ENCODE measurements around the gene CTNND2.
A peak's percentile ranks its signal among the peaks of the same experiment; 100 is the strongest.

Gene CTNND2

GRCh38 chr5:11212706-11213105 is 691.5 kb downstream of the CTNND2 start:
- no peak for DNase-seq (ENCODE audit: low read depth in 2 of 3, low spot score in 1 of 3)

DNA sequence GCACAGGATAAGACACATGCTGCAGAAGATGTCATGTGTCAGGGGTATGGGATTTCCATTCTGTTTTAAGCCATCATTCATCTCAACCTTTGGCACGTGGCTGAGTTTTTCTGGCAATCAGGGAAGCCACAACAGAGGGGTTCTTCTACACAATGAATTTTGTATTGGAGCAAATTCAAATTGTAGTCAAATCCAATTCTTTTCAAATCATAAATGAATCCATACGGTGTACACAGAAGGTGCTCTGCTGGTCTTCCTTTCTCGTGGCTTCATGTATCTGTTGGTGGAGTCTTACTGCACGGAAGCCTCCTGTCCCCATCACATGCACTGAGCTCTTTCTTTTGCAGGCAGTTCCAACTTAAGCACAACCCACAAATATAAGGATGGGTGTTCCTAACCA is 706.5 kb downstream of the CTNND2 start:
- no peak for DNase-seq (ENCODE audit: low read depth in 2 of 3, low spot score in 1 of 3)

DNA sequence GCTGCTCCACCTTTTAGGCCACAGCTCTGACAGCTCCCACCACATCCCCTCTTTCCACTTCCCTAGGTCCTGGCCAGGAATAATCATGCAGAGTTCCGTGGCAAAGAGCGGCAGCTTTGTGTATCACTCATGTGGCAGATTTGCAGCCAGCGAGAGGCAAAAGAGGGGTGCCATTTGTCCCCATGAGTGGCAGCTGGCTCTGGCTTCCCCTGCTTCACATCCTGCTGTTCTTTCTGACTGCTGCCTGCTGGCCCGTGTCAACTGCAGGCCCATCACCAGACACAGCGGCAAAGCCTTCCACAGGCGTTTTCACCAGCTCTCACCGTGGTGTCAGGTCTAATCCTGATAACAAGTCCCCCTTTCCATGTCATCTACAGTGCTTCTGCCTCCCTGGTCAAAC is 712.6 kb downstream of the CTNND2 start:
- no peak for DNase-seq (ENCODE audit: low read depth in 2 of 3, low spot score in 1 of 3)

GRCh38 chr5:11182441-11183080 is 721.7 kb downstream of the CTNND2 start:
- no peak for DNase-seq (ENCODE audit: low read depth in 2 of 3, low spot score in 1 of 3)

DNA sequence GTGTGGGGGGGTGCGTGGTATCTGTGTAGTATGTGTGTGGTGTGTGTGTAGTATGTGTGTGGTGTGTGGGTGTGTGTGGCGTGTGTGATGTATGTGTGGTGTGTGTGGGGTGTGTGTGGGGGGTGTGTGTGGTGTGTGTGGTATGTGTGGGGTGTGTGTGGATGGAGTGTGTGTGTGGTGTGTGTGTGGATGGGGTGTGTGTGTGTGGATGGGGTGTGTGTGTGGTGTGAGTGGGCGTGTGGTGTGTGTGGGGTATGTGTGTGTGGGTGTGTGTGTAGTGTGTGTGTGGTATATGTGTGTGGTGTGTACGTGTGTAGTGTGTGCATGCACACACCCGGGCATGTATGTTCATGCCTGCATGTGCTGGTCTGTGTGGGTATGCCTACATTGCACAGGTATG is 722.3 kb downstream of the CTNND2 start:
- DNase-seq (ENCODE audit: low read depth in 2 of 3, low spot score in 1 of 3): no peak

- no peak for DNase-seq (ENCODE audit: low read depth in 2 of 3, low spot score in 1 of 3)
These were observed 723.4 kb downstream of the CTNND2 start for GRCh38 chr5:11180890-11181289.

- DNase-seq (ENCODE audit: low read depth in 2 of 3, low spot score in 1 of 3): no peak
These were observed 726.1 kb downstream of the CTNND2 start for GRCh38 chr5:11177999-11178711.

DNA sequence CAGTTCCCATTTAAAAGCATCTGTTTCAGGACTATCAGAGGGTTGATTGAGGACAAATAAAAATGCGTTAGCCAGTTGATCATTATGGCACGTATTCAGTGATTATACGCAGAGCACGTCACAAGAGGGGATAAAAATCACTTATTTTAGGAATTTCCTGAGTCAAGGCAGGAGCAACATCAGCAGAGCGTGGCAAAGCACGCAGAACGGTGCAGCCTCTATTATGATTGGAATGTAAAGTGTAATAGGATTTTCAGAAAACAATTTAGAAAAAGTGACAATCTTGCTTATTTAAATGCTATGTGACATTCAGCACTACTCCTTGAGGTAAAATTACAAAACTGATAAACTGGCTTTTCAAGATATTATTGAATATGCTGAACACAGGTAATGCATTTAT is 729.7 kb downstream of the CTNND2 start:
- no peak for DNase-seq (ENCODE audit: low read depth in 2 of 3, low spot score in 1 of 3)

DNA sequence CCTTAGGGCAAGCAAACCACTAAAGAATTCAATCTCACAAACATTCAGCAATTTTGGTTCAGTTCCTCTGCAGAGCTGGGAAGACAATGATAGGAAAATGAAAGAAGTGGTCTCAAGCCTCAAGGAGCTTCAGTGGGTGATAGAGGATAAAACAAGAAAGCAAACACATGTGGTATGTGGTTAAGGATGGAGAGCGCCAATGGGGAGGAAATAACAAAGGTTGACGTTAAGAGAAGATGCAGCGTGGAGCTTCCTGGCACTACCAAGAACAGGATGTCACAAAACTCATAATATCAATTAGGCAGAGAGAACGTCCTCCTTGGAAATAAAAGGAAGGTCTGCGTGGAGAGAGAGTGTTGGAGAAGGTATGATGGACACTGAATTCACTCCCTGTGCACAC is 731.8 kb downstream of the CTNND2 start:
- no peak for DNase-seq (ENCODE audit: low read depth in 2 of 3, low spot score in 1 of 3)

GRCh38 chr5:11171236-11171635 is 733.0 kb downstream of the CTNND2 start:
- no peak for DNase-seq (ENCODE audit: low read depth in 2 of 3, low spot score in 1 of 3)

DNA sequence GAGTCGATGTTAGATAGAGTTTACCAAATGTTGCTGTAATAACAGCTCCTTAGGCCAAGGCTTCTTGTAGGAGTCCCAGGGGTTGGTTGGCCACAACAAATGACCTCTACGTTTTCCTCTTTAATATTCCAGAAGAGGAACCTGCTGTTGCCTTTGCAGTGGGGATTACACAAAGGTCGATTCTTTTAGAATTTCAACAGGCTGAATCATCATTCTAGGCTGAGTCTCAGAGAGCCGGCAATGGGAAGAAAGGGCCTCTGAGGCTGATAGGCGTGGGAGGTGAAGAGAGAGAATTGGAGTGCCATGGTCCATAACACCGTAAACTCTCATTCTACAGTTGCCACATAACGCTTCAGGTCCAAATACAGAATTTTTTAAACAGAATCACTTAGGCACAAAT is 737.3 kb downstream of the CTNND2 start:
- DNase-seq (ENCODE audit: low read depth in 2 of 3, low spot score in 1 of 3): no peak

- DNase-seq (ENCODE audit: low read depth in 2 of 3, low spot score in 1 of 3): no peak
These were observed 739.5 kb downstream of the CTNND2 start for GRCh38 chr5:11164531-11165294.

GRCh38 chr5:11157132-11157531 is 747.1 kb downstream of the CTNND2 start:
- no peak for DNase-seq (ENCODE audit: low read depth in 2 of 3, low spot score in 1 of 3)

- DNase-seq (ENCODE audit: low read depth in 2 of 3, low spot score in 1 of 3): no peak
These were observed 750.4 kb downstream of the CTNND2 start for GRCh38 chr5:11153670-11154382.

DNA sequence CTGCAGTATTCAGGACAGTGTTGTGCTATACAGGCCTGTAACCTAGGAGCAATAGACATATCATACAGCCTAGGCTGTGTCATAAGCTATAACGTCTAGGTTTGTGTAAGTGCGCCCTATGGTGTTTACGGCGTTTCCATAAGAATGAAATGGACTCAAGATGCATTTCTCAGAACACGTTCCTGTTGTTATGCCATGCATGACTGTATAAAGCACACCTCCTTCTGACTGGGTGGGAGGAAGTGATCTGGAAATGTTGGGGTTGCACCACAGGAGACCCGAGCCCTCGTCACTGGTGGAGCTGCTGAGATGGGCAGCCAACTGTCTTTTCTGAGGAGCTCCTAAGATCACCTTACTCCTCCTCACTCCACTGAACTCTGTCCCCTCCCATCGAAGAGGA is 751.9 kb downstream of the CTNND2 start:
- no peak for DNase-seq (ENCODE audit: low read depth in 2 of 3, low spot score in 1 of 3)

DNA sequence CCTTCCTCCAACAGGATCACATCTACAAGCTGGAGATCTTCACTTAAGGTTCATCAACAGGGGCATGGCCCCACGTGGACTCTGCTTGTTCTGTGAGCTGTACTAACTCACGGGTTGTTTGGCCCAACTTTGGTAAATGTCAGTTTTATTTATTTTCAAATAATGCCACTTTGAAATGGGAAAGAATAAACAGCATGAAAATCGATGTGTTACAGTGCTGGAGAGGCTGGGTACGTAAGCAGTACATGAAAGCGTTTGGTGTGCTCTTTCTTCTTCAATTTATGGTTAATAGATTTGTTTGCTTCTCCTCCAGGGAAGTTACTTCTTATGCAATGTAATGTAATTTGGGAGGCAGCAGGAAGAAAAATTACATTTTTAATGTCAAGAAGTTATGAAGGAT is 753.3 kb downstream of the CTNND2 start:
- DNase-seq (ENCODE audit: low read depth in 2 of 3, low spot score in 1 of 3): no peak

- DNase-seq (ENCODE audit: low read depth in 2 of 3, low spot score in 1 of 3): no peak
These were observed 755.3 kb downstream of the CTNND2 start for GRCh38 chr5:11148810-11149539.

- no peak for DNase-seq (ENCODE audit: low read depth in 2 of 3, low spot score in 1 of 3)
These were observed 758.1 kb downstream of the CTNND2 start for GRCh38 chr5:11146171-11146570.

GRCh38 chr5:11143456-11144267 is 760.6 kb downstream of the CTNND2 start:
- peak in 2 of 3 donors; percentile 23 to 83 for DNase-seq (ENCODE audit: low read depth in 2 of 3, low spot score in 1 of 3)

DNA sequence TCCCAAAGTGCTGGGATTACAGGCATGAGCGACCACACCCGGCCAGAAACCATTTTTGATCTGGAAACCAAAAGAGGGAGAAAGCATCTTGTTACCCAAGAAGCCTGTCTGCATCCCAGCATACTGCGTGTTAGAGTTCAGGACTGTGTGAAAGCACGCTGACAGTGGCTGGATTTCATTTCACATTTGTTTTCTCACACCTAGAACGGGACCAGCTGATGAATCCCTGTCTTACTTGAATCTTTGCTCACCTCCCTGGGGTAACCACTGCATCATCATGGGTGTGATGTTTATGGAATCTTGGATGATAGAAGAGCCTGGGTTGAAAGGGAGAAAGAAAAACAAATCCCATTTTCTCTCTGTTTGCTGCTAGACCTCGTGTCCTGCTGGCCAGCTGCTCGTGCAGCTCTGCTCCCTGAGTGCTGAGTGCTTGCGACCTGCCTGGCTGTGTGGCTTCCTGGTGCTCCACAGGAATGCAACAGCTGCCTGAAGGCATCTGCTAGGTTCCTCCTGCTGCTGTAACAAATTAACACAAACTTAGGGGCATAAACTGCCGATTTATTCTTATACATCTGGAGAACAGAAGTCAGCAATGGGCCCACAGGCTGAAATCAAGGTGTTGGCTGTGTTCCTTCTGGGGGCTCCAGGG is 764.9 kb downstream of the CTNND2 start:
- DNase-seq (ENCODE audit: low read depth in 2 of 3, low spot score in 1 of 3): no peak
